ENCODE results near the gene TSC22D3.
"Not testable (repeated sequence)": the region's sequence is repeated elsewhere in the genome, so short reads cannot be mapped to it uniquely, and the experiment has no call there.

TSC22D3 gene

GRCh38 chrX:107713543-107714205, 61.9 kb downstream of the TSC22D3 start:
- in situ Hi-C loops (cut with MboI; ENCODE audit: low sequenced_read_pairs), result no loop called here

- in situ Hi-C loops (cut with MboI; ENCODE audit: low sequenced_read_pairs), result no loop called here
Observed at GRCh38 chrX:107713203-107713542, 62.4 kb downstream of the TSC22D3 start.

- in situ Hi-C loops (cut with MboI; ENCODE audit: low sequenced_read_pairs), result no loop called here
Observed at GRCh38 chrX:107712231-107713202, 63.1 kb downstream of the TSC22D3 start.

GRCh38 chrX:107711521-107712181, 63.9 kb downstream of the TSC22D3 start:
- in situ Hi-C loops (cut with MboI; ENCODE audit: low sequenced_read_pairs), result no loop called here

GRCh38 chrX:107710617-107711391, 64.8 kb downstream of the TSC22D3 start:
- in situ Hi-C loops (cut with MboI; ENCODE audit: low sequenced_read_pairs), result no loop called here

GRCh38 chrX:107709266-107709806, 66.3 kb downstream of the TSC22D3 start:
- in situ Hi-C loops (cut with MboI; ENCODE audit: low sequenced_read_pairs), result no loop called here

GRCh38 chrX:107708762-107709161, 66.8 kb downstream of the TSC22D3 start:
- in situ Hi-C loops (cut with MboI; ENCODE audit: low sequenced_read_pairs), result no loop called here

GRCh38 chrX:107707866-107708265, 67.7 kb downstream of the TSC22D3 start:
- in situ Hi-C loops (cut with MboI; ENCODE audit: low sequenced_read_pairs), result no loop called here

GRCh38 chrX:107706309-107706708, 69.3 kb downstream of the TSC22D3 start:
- in situ Hi-C loops (cut with MboI; ENCODE audit: low sequenced_read_pairs), result no loop called here

GRCh38 chrX:107704587-107704986, 71.0 kb downstream of the TSC22D3 start:
- in situ Hi-C loops (cut with MboI; ENCODE audit: low sequenced_read_pairs), result no loop called here

GRCh38 chrX:107704181-107704580, 71.4 kb downstream of the TSC22D3 start:
- in situ Hi-C loops (cut with MboI; ENCODE audit: low sequenced_read_pairs), result no loop called here

- in situ Hi-C loops (cut with MboI; ENCODE audit: low sequenced_read_pairs), result no loop called here
Observed at GRCh38 chrX:107701493-107702121, 74.0 kb downstream of the TSC22D3 start.

- in situ Hi-C loops (cut with MboI; ENCODE audit: low sequenced_read_pairs), result no loop called here
Observed at GRCh38 chrX:107700790-107701189, 74.8 kb downstream of the TSC22D3 start.

GRCh38 chrX:107700317-107700774, 75.2 kb downstream of the TSC22D3 start:
- in situ Hi-C loops (cut with MboI; ENCODE audit: low sequenced_read_pairs), result no loop called here

GRCh38 chrX:107699616-107700015, 76.0 kb downstream of the TSC22D3 start:
- in situ Hi-C loops (cut with MboI; ENCODE audit: low sequenced_read_pairs), result no loop called here

- in situ Hi-C loops (cut with MboI; ENCODE audit: low sequenced_read_pairs), result no loop called here
Observed at GRCh38 chrX:107691024-107691448, 84.6 kb downstream of the TSC22D3 start.

- in situ Hi-C loops (cut with MboI; ENCODE audit: low sequenced_read_pairs), result no loop called here
Observed at GRCh38 chrX:107687445-107687844, 88.1 kb downstream of the TSC22D3 start.

GRCh38 chrX:107686792-107687191, 88.8 kb downstream of the TSC22D3 start:
- in situ Hi-C loops (cut with MboI; ENCODE audit: low sequenced_read_pairs), result no loop called here

- in situ Hi-C loops (cut with MboI; ENCODE audit: low sequenced_read_pairs), result no loop called here
Observed at GRCh38 chrX:107686026-107686425, 89.6 kb downstream of the TSC22D3 start.

- in situ Hi-C loops (cut with MboI; ENCODE audit: low sequenced_read_pairs), result not testable (repeated sequence)
Observed at GRCh38 chrX:107685586-107685985, 90.0 kb downstream of the TSC22D3 start.

All from HL-60/S4 treated with retinoic acid at 250 ng/mL for 4 days and 3 days (cell line).